ENCODE measurements around the gene INPP5J.

INPP5J gene

GRCh38 chr22:31135706-31136105 lies 12.9 kb downstream of the INPP5J start:
- intact Hi-C loops (cut with DNase I), result no loop called here
- no peak for DNase-seq

GRCh38 chr22:31136155-31136554 lies 13.4 kb downstream of the INPP5J start:
- intact Hi-C loops (cut with DNase I), result no loop called here
- no peak for DNase-seq

GRCh38 chr22:31136711-31137110 lies 13.9 kb downstream of the INPP5J start:
- no peak for DNase-seq
- intact Hi-C loops (cut with DNase I), result no loop called here

GRCh38 chr22:31137721-31138120 lies 15.0 kb downstream of the INPP5J start:
- intact Hi-C loops (cut with DNase I), result no loop called here
- no peak for DNase-seq

- peak in 1 of 42 donors; percentile 17 for DNase-seq
- intact Hi-C loops (cut with DNase I), result no loop called here
Measured at GRCh38 chr22:31138126-31138525, 15.4 kb downstream of the INPP5J start.

- intact Hi-C loops (cut with DNase I), result no loop called here
- no peak for DNase-seq
Measured at GRCh38 chr22:31139066-31139465, 16.3 kb downstream of the INPP5J start.

GRCh38 chr22:31139866-31140716 lies 17.3 kb downstream of the INPP5J start, which contains the start of gene PLA2G3:
PLA2G3 (minus strand) TSS chr22:31140508; CDS start chr22:31140354, 154 bp downstream.
- intact Hi-C loops (cut with DNase I), result no loop called here
- DNase-seq, result peak in 1 of 42 donors; percentile 10

- no peak for DNase-seq
- intact Hi-C loops (cut with DNase I), result no loop called here
Measured at GRCh38 chr22:31140746-31141145, 18.0 kb downstream of the INPP5J start.

- DNase-seq, result peak in 1 of 42 donors; percentile 19
- intact Hi-C loops (cut with DNase I), result no loop called here
Measured at GRCh38 chr22:31141551-31141950, 18.8 kb downstream of the INPP5J start.

- DNase-seq, result peak in 1 of 42 donors; percentile 12
- intact Hi-C loops (cut with DNase I), result no loop called here
Measured at GRCh38 chr22:31142285-31142684, 19.5 kb downstream of the INPP5J start.

- peak in 2 of 42 donors; percentile 13 to 19 for DNase-seq
- intact Hi-C loops (cut with DNase I), result no loop called here
Measured at GRCh38 chr22:31143038-31143437, 20.3 kb downstream of the INPP5J start.

- intact Hi-C loops (cut with DNase I), result no loop called here
- DNase-seq, result peak in 33 of 42 donors; percentile 16 to 73 (median 48)
Measured at GRCh38 chr22:31143537-31143936, 20.8 kb downstream of the INPP5J start.

GRCh38 chr22:31144223-31144622 lies 21.5 kb downstream of the INPP5J start:
- intact Hi-C loops (cut with DNase I), result no loop called here
- no peak for DNase-seq

GRCh38 chr22:31148488-31148887 lies 25.7 kb downstream of the INPP5J start:
- intact Hi-C loops (cut with DNase I), result no loop called here
- DNase-seq, result no peak

- DNase-seq, result peak; percentile 36 to 87 (median 71)
- intact Hi-C loops (cut with DNase I), result no loop called here
Measured at GRCh38 chr22:31148953-31149627, 26.3 kb downstream of the INPP5J start.

GRCh38 chr22:31150615-31151014 lies 27.8 kb downstream of the INPP5J start:
- peak in 1 of 42 donors; percentile 10 for DNase-seq
- intact Hi-C loops (cut with DNase I), result loop anchor here (10.0 kb wide), 2 partner anchors 46 to 176 kb away; partner anchors contain the start of gene SELENOM

GRCh38 chr22:31151872-31152271 lies 29.1 kb downstream of the INPP5J start:
- intact Hi-C loops (cut with DNase I), result loop anchor here (10.0 kb wide), 2 partner anchors 47 to 177 kb away; partner anchors contain the start of gene SELENOM
- no peak for DNase-seq

- intact Hi-C loops (cut with DNase I), result loop anchor here (10.0 kb wide), 2 partner anchors 49 to 179 kb away; partner anchors contain the start of gene SELENOM
- no peak for DNase-seq
Measured at GRCh38 chr22:31153357-31153756, 30.6 kb downstream of the INPP5J start.

GRCh38 chr22:31154975-31155374 lies 32.2 kb downstream of the INPP5J start:
- intact Hi-C loops (cut with DNase I), result loop anchor here (10.0 kb wide), 2 partner anchors 50 to 180 kb away; partner anchors contain the start of gene SELENOM
- DNase-seq, result no peak

GRCh38 chr22:31155422-31155821 lies 32.7 kb downstream of the INPP5J start:
- intact Hi-C loops (cut with DNase I), result loop anchor here (10.0 kb wide), 2 partner anchors 51 to 181 kb away; partner anchors contain the start of gene SELENOM

More at GRCh38 chr22:31155422-31155821, 32.7 kb downstream of the INPP5J start:
- DNase-seq, result no peak
